Gastrocnemius medialis (tissue), 4 donors: Measurements from ENCODE around the gene KIR3DL3. TPM values are rescaled to one million over a fixed set of nuclear protein-coding genes. Genes with fewer than 3 reads are reported as not detected.
"Not testable (repeated sequence)": the region's sequence is repeated elsewhere in the genome, so short reads cannot be mapped to it uniquely, and the experiment has no call there.

Source experiments
- ATAC-seq, 2 donors: fragments of 150-250 bp; one replicate each; pipeline ENCODE4 v1.9.1; 2016
- DNase-seq, 2 donors: peaks; one replicate each; pipeline ENCODE4 v3.0.0-alpha.2; 2019
- H3K27ac ChIP-seq, 4 donors: fragments of 200-600 bp; sonication (generic); 1 replicate in 1 of 4; 2 replicates in 3 of 4; pipeline ENCODE4 v1.5.1; 2016 to 2018; ENCODE audit warnings: mild to moderate bottlenecking in 2 of 4, moderate library complexity in 1 of 4
- H3K27me3 ChIP-seq, 3 donors: fragments of 200-600 bp; sonication (generic) in 2 of 3; 1 replicate in 1 of 3; 2 replicates in 2 of 3; pipeline versions ENCODE4 v1.5.1 to v1.6.0; 2016 to 2019; ENCODE audit warnings: mild to moderate bottlenecking in 1 of 3, moderate library complexity in 1 of 3
- H3K36me3 ChIP-seq, 2 donors: fragments of 200-600 bp; sonication (generic) in 1 of 2; one replicate each; pipeline ENCODE4 v1.5.1; 2017 to 2018
- H3K4me1 ChIP-seq, 2 donors: fragments of 200-600 bp; sonication (generic) in 1 of 2; one replicate each; pipeline ENCODE4 v1.5.1; 2016 to 2017; ENCODE audit warnings: mild to moderate bottlenecking in 2 of 2
- H3K4me3 ChIP-seq, 4 donors: fragments of 200-600 bp; sonication (generic) in 3 of 4; 1 replicate in 1 of 4; 2 replicates in 3 of 4; pipeline ENCODE4 v1.5.1; 2016 to 2019; ENCODE audit warnings: mild to moderate bottlenecking in 2 of 4
- H3K9me3 ChIP-seq, 3 donors: fragments of 200-600 bp; sonication (generic) in 2 of 3; 1 replicate in 1 of 3; 2 replicates in 2 of 3; pipeline ENCODE4 v1.5.1; 2016 to 2019
- CTCF ChIP-seq, 5 experiments: fragments of 450-650 bp in 3 of 5; fragments of 200-600 bp in 2 of 5; sonication (generic) in 2 of 5; IDR thresholded peaks in 4 of 5; conservative IDR thresholded peaks in 1 of 5; 1 replicate in 4 of 5; 2 replicates in 1 of 5; pipeline ENCODE4 v1.5.1; 2016 to 2019; ENCODE audit warnings: antibody characterized with exemption in 5 of 5, mild to moderate bottlenecking in 3 of 5, moderate library complexity in 3 of 5
- POLR2A ChIP-seq, 2 donors: fragments of 450-650 bp; IDR thresholded peaks; one replicate each; pipeline ENCODE4 v1.6.1; 2017; ENCODE audit warnings: antibody characterized with exemption in 2 of 2, mild to moderate bottlenecking in 2 of 2, moderate library complexity in 2 of 2
- in situ Hi-C, 4 donors: fragments of 200-750 bp; cut with MboI; loops; one replicate each; pipeline versions ENCODE4 v1.15.0 to v1.8.0; 2017; ENCODE audit warnings: low sequenced_read_pairs in 4 of 4
- intact Hi-C: fragments of 100-400 bp; cut with DNase I; formaldehyde crosslinking; loops from one replicate; pipeline ENCODE4 v1.15.1; 2023; ENCODE audit warnings: low total_unique reads
- total RNA-seq, 4 donors: library from RNA; depleted of rRNA; stranded (reverse); fragments of >200 nt; gene quantifications; one replicate each; pipeline versions ENCODE4 v1.1.0 to v1.2.3, GENCODE V29; 2016

KIR3DL3 gene
- not detected for total RNA-seq

- intact Hi-C loops, result no loop called here
- H3K27me3 ChIP-seq, result no peaks in the 10 kb centered on the region
- H3K27ac ChIP-seq, result no peak within 1 kb of the TSS
- no peaks in the 10 kb centered on the region for H3K9me3 ChIP-seq
- in situ Hi-C loops, result no loop called here
- no peak within 1 kb of the TSS for H3K4me3 ChIP-seq
- DNase-seq, result no peak
- H3K4me1 ChIP-seq, result no peaks in the 10 kb centered on the region
- H3K36me3 ChIP-seq, result no peaks in the 10 kb centered on the region
- no peak for ATAC-seq
- TF ChIP-seq POLR2A (IDR thresholded peaks at IDR 0.05), result no peak
- no peak for TF ChIP-seq CTCF (IDR thresholded peaks at IDR 0.05 in 4 of 5, conservative IDR thresholded peaks at IDR 0.05 in 1 of 5)
These were observed at the start of gene KIR3DL3 for GRCh38 chr19:54724142-54724541. Gene KIR3DL3, plus strand, starts transcription at chr19:54724442. Its CDS starts 55 bp downstream, at chr19:54724497.

GRCh38 chr19:54676210-54676834 is 47.9 kb upstream of the KIR3DL3 start:
- H3K4me3 ChIP-seq, H3K27ac ChIP-seq, H3K9me3 ChIP-seq, H3K36me3 ChIP-seq, ATAC-seq, H3K27me3 ChIP-seq, intact Hi-C loops, H3K4me1 ChIP-seq, DNase-seq, in situ Hi-C loops: not testable (repeated sequence)
- TF ChIP-seq CTCF (IDR thresholded peaks at IDR 0.05 in 4 of 5, conservative IDR thresholded peaks at IDR 0.05 in 1 of 5), result peak; percentile 30 to 73 (median 59)

- Histone ChIP-seq H3K4me1 (no peaks in the 10 kb centered on the region), H3K27me3 (no peaks in the 10 kb centered on the region), H3K27ac (no peak overlapping the region), H3K4me3 (no peak overlapping the region), H3K36me3 (no peaks in the 10 kb centered on the region), H3K9me3 (no peaks in the 10 kb centered on the region)
- intact Hi-C loops, result no loop called here
- DNase-seq (no peak), ATAC-seq (no peak)
- in situ Hi-C loops, result no loop called here
- no peak for TF ChIP-seq CTCF (IDR thresholded peaks at IDR 0.05 in 4 of 5, conservative IDR thresholded peaks at IDR 0.05 in 1 of 5)
- no peak for TF ChIP-seq POLR2A (IDR thresholded peaks at IDR 0.05)
These were observed 47.0 kb upstream of the KIR3DL3 start for GRCh38 chr19:54677217-54677616.

GRCh38 chr19:54681596-54681995 is 42.6 kb upstream of the KIR3DL3 start:
- H3K27ac ChIP-seq, ATAC-seq, intact Hi-C loops, H3K4me3 ChIP-seq, H3K9me3 ChIP-seq, H3K4me1 ChIP-seq, H3K27me3 ChIP-seq, in situ Hi-C loops, DNase-seq, H3K36me3 ChIP-seq: not testable (repeated sequence)

- Histone ChIP-seq H3K36me3 (no peaks in the 10 kb centered on the region), H3K4me3 (no peak overlapping the region), H3K27me3 (no peaks in the 10 kb centered on the region), H3K4me1 (no peaks in the 10 kb centered on the region), H3K27ac (no peak overlapping the region), H3K9me3 (no peaks in the 10 kb centered on the region)
- intact Hi-C loops (no loop called here), in situ Hi-C loops (no loop called here)
- TF ChIP-seq POLR2A (IDR thresholded peaks at IDR 0.05) (no peak), CTCF (IDR thresholded peaks at IDR 0.05 in 4 of 5, conservative IDR thresholded peaks at IDR 0.05 in 1 of 5) (no peak)
- no peak for DNase-seq
- no peak for ATAC-seq
These were observed 41.9 kb upstream of the KIR3DL3 start for GRCh38 chr19:54682306-54682856.
